GM23338 (cell line): ENCODE data around the gene PHACTR1.

Experiments
- CREB1 ChIP-seq: fragments of 250-450 bp; sonication (Bioruptor Pico); IDR thresholded peaks from 2 replicates; pipeline ENCODE4 v1.5.0; 2020; ENCODE audit warnings: low read depth, mild to moderate bottlenecking, moderate library complexity
- CTCF ChIP-seq, 2 experiments: fragments of 200-600 bp in 1 of 2; sonication (generic) in 1 of 2; conservative IDR thresholded peaks; 2 replicates each; pipeline versions ENCODE4 v1.5.1 to v1.6.1; 2016 to 2017; ENCODE audit warnings: antibody characterized with exemption in 2 of 2, low read depth in 2 of 2, mild to moderate bottlenecking in 2 of 2, moderate library complexity in 1 of 2
- ETS1 ChIP-seq: IDR thresholded peaks from 2 replicates; pipeline ENCODE4 v1.6.1; 2016; ENCODE audit warnings: antibody characterized with exemption
- EZH2 ChIP-seq: fragments of 200-600 bp; sonication (generic); IDR thresholded peaks from one replicate; pipeline ENCODE4 v1.8.0; 2017; ENCODE audit warnings: antibody characterized with exemption, mild to moderate bottlenecking, low read depth; ENCODE audit not compliant: unreplicated experiment
- EZH2phosphoT487 ChIP-seq: fragments of 200-600 bp; sonication (generic); IDR thresholded peaks from one replicate; pipeline ENCODE4 v1.8.1; 2018; ENCODE audit warnings: antibody characterized with exemption; ENCODE audit not compliant: unreplicated experiment
- JUNB ChIP-seq: IDR thresholded peaks from one replicate; pipeline ENCODE4 v1.6.1; 2016; ENCODE audit warnings: antibody characterized with exemption; ENCODE audit not compliant: unreplicated experiment
- NANOG ChIP-seq: IDR thresholded peaks from 2 replicates; pipeline ENCODE4 v1.6.1; 2016; ENCODE audit warnings: antibody characterized with exemption, borderline replicate concordance
- POLR2AphosphoS5 ChIP-seq: IDR thresholded peaks from 2 replicates; pipeline ENCODE4 v1.6.1; 2016; ENCODE audit warnings: antibody characterized with exemption, low read depth
- REST ChIP-seq: IDR thresholded peaks from one replicate; pipeline ENCODE4 v1.6.1; 2018; ENCODE audit warnings: antibody characterized with exemption; ENCODE audit not compliant: unreplicated experiment
- STAT1 ChIP-seq: IDR thresholded peaks from one replicate; pipeline ENCODE4 v1.6.1; 2016; ENCODE audit warnings: antibody characterized with exemption; ENCODE audit not compliant: unreplicated experiment
- ZNF114 ChIP-seq: fragments of 250-450 bp; sonication (Bioruptor Pico); IDR thresholded peaks from 2 replicates; pipeline ENCODE4 v1.5.0; 2020; ENCODE audit warnings: mild to moderate bottlenecking, moderate library complexity
- ZNF331 ChIP-seq: fragments of 250-450 bp; sonication (Bioruptor Pico); IDR thresholded peaks from 2 replicates; pipeline ENCODE4 v1.5.0; 2020; ENCODE audit warnings: low read depth, mild to moderate bottlenecking, moderate library complexity
- ZNF462 ChIP-seq: fragments of 250-450 bp; sonication (Bioruptor Pico); IDR thresholded peaks from 2 replicates; pipeline ENCODE4 v1.5.0; 2020; ENCODE audit warnings: mild to moderate bottlenecking, moderate library complexity

- TF ChIP-seq CTCF (conservative IDR thresholded peaks at IDR 0.05; ENCODE audit: low read depth in 2 of 2): no peak
- no peak for TF ChIP-seq EZH2phosphoT487
- no peak for TF ChIP-seq POLR2AphosphoS5
- no peak for TF ChIP-seq NANOG
- TF ChIP-seq EZH2: no peak
- TF ChIP-seq ZNF114 (CRISPR knock-in tag): no peak
- no peak for TF ChIP-seq JUNB
- TF ChIP-seq REST: no peak
- TF ChIP-seq CREB1 (CRISPR knock-in tag): no peak
- TF ChIP-seq STAT1: no peak
- TF ChIP-seq ZNF331: no peak
- no peak for TF ChIP-seq ETS1
- no peak for TF ChIP-seq ZNF462 (CRISPR knock-in tag)
These were observed 200.0 kb downstream of the PHACTR1 start for GRCh38 chr6:12916420-12917136.
